H9 (cell line): Measurements from ENCODE around the gene TBC1D24. TPM values are rescaled to one million over a fixed set of nuclear protein-coding genes. Genes with fewer than 3 reads are reported as not detected.
A peak's percentile ranks its signal among the peaks of the same experiment; 100 is the strongest.

Experiments used
- DNase-seq: peaks from one replicate; pipeline ENCODE4 v3.0.0-alpha.2; 2017
- H2AFZ ChIP-seq: one replicate; pipeline ENCODE4 v1.6.1; 2013; ENCODE audit warnings: mild to moderate bottlenecking, low read length, control low read depth, moderate library complexity
- H2AK5ac ChIP-seq: 2 replicates; pipeline ENCODE4 v1.6.1; 2013; ENCODE audit warnings: low read length, control low read depth, mixed read lengths; ENCODE audit not compliant: insufficient read length
- H2BK120ac ChIP-seq: one replicate; pipeline ENCODE4 v1.6.1; 2013; ENCODE audit warnings: low read depth, mild to moderate bottlenecking, low read length, control low read depth, inconsistent platforms; ENCODE audit not compliant: poor library complexity, severe bottlenecking
- H2BK12ac ChIP-seq: 2 replicates; pipeline ENCODE4 v1.6.1; 2013; ENCODE audit warnings: low read length, control low read depth, mixed read lengths, low read depth; ENCODE audit not compliant: insufficient read length
- H2BK15ac ChIP-seq: 2 replicates; pipeline ENCODE4 v1.6.1; 2013; ENCODE audit warnings: low read depth, low read length, control low read depth
- H2BK20ac ChIP-seq: one replicate; pipeline ENCODE4 v1.6.1; 2013; ENCODE audit warnings: low read depth, mild to moderate bottlenecking, low read length, control low read depth, inconsistent platforms; ENCODE audit not compliant: poor library complexity, severe bottlenecking
- H2BK5ac ChIP-seq: 2 replicates; pipeline ENCODE4 v1.6.1; 2013; ENCODE audit warnings: low read length, control low read depth, mixed read lengths; ENCODE audit not compliant: insufficient read length
- H3K14ac ChIP-seq: 2 replicates; pipeline ENCODE4 v1.6.1; 2013; ENCODE audit warnings: low read length, control low read depth; ENCODE audit not compliant: insufficient read depth
- H3K18ac ChIP-seq: 2 replicates; pipeline ENCODE4 v1.6.1; 2013; ENCODE audit warnings: low read depth, mild to moderate bottlenecking, mixed read lengths, low read length, control low read depth; ENCODE audit not compliant: insufficient read length
- H3K23ac ChIP-seq: 2 replicates; pipeline ENCODE4 v1.6.1; 2013; ENCODE audit warnings: low read length, control low read depth, mixed read lengths, low read depth; ENCODE audit not compliant: insufficient read length
- H3K23me2 ChIP-seq: 2 replicates; pipeline ENCODE4 v1.6.1; 2013; ENCODE audit warnings: low read depth, mild to moderate bottlenecking, mixed read lengths, low read length, control low read depth; ENCODE audit not compliant: insufficient read length, poor library complexity, severe bottlenecking
- H3K27ac ChIP-seq: 2 replicates; pipeline ENCODE4 v1.5.1; 2013; ENCODE audit warnings: low read length, control low read depth, mixed read lengths, low read depth; ENCODE audit not compliant: insufficient read length
- H3K27me3 ChIP-seq: 2 replicates; pipeline ENCODE4 v1.6.1; 2013; ENCODE audit warnings: low read length, control low read depth, inconsistent platforms; ENCODE audit not compliant: insufficient read depth
- H3K4ac ChIP-seq: 2 replicates; pipeline ENCODE4 v1.6.1; 2013; ENCODE audit warnings: low read depth, mild to moderate bottlenecking, control low read depth, inconsistent platforms, low read length, moderate library complexity
- H3K4me1 ChIP-seq: 2 replicates; pipeline ENCODE4 v1.6.1; 2013; ENCODE audit warnings: low read length, control low read depth, inconsistent platforms; ENCODE audit not compliant: insufficient read depth
- H3K4me2 ChIP-seq: 2 replicates; pipeline ENCODE4 v1.6.1; 2013; ENCODE audit warnings: low read length, control low read depth, mixed read lengths; ENCODE audit not compliant: insufficient read length, insufficient read depth
- H3K56ac ChIP-seq: 2 replicates; pipeline ENCODE4 v1.6.1; 2013; ENCODE audit warnings: low read depth, mild to moderate bottlenecking, mixed read lengths, low read length, control low read depth; ENCODE audit not compliant: insufficient read length
- H3K79me1 ChIP-seq: 2 replicates; pipeline ENCODE4 v1.6.1; 2013; ENCODE audit warnings: low read depth, mild to moderate bottlenecking, moderate library complexity, low read length, control low read depth, inconsistent platforms; ENCODE audit not compliant: insufficient read depth, poor library complexity, severe bottlenecking
- H3K79me2 ChIP-seq: 2 replicates; pipeline ENCODE4 v1.6.1; 2013; ENCODE audit warnings: low read length, control low read depth, inconsistent platforms; ENCODE audit not compliant: insufficient read depth
- H3K9ac ChIP-seq: 2 replicates; pipeline ENCODE4 v1.6.1; 2013; ENCODE audit warnings: low read length, control low read depth, mixed read lengths; ENCODE audit not compliant: insufficient read length; ENCODE audit errors: extremely low read depth
- H3K9me3 ChIP-seq: one replicate; pipeline ENCODE4 v1.6.1; 2013; ENCODE audit warnings: low read depth, low read length, inconsistent platforms; ENCODE audit not compliant: control insufficient read depth
- H3T11ph ChIP-seq: one replicate; pipeline ENCODE4 v1.6.1; 2013; ENCODE audit warnings: mild to moderate bottlenecking, low read length, control low read depth, inconsistent platforms
- H4K20me1 ChIP-seq: one replicate; pipeline ENCODE4 v1.6.1; 2013; ENCODE audit not compliant: control insufficient read depth, insufficient read length, insufficient read depth
- H4K5ac ChIP-seq: 2 replicates; pipeline ENCODE4 v1.6.1; 2013; ENCODE audit warnings: low read depth, mild to moderate bottlenecking, mixed read lengths, low read length, control low read depth; ENCODE audit not compliant: insufficient read length
- H4K8ac ChIP-seq: replicated peaks from 2 replicates; pipeline ENCODE4 v1.6.1; 2013; ENCODE audit warnings: low read length, control low read depth, mixed read lengths, low read depth; ENCODE audit not compliant: insufficient read length
- H4K91ac ChIP-seq: 2 replicates; pipeline ENCODE4 v1.6.1; 2013; ENCODE audit warnings: low read depth, mild to moderate bottlenecking, moderate library complexity, mixed read lengths, low read length, control low read depth; ENCODE audit not compliant: insufficient read length
- H3K27ac Mint-ChIP-seq, 3 experiments: 2 replicates in 2 of 3; 3 replicates in 1 of 3; pipeline ENCODE4 v1.8.0; 2020 to 2021; ENCODE audit warnings: mixed read lengths in 3 of 3, mild to moderate bottlenecking in 1 of 3, moderate library complexity in 1 of 3
- H3K27me3 Mint-ChIP-seq: 2 replicates; pipeline ENCODE4 v1.8.0; 2021; ENCODE audit warnings: low read depth, mild to moderate bottlenecking, moderate library complexity, mixed read lengths
- H3K36me3 Mint-ChIP-seq, 3 experiments: 2 replicates in 2 of 3; 3 replicates in 1 of 3; pipeline ENCODE4 v1.8.0; 2020 to 2021; ENCODE audit warnings: low read depth in 3 of 3, mixed read lengths in 3 of 3; ENCODE audit not compliant: insufficient read depth in 1 of 3
- H3K4me1 Mint-ChIP-seq, 2 experiments: 2 replicates each; pipeline ENCODE4 v1.8.0; 2020; ENCODE audit warnings: mixed read lengths in 2 of 2
- H3K4me3 Mint-ChIP-seq, 2 experiments: 2 replicates in 1 of 2; 3 replicates in 1 of 2; pipeline ENCODE4 v1.8.0; 2020 to 2021; ENCODE audit warnings: mild to moderate bottlenecking in 2 of 2, mixed read lengths in 2 of 2, moderate library complexity in 1 of 2
- H3K9me3 Mint-ChIP-seq, 2 experiments: 2 replicates in 1 of 2; 3 replicates in 1 of 2; pipeline ENCODE4 v1.8.0; 2020; ENCODE audit warnings: mild to moderate bottlenecking in 2 of 2, mixed read lengths in 2 of 2, moderate library complexity in 1 of 2
- WGBS: extraction: QIAGEN DNeasy Blood & Tissue Kit; methylation state at CpG from one replicate; pipeline ENCODE4 v1.1.7; 2013; ENCODE audit warnings: missing lambda C conversion rate, low lambda C conversion rate, mixed read lengths; ENCODE audit not compliant: insufficient read length; ENCODE audit errors: extremely low coverage; 5-methylcytosine and 5-hydroxymethylcytosine counted together
- total RNA-seq: library from RNA; stranded (reverse); gene quantifications from 2 replicates; pipeline ENCODE4 v1.2.1, GENCODE V29; 2021
- TF ChIP-seq, protein P1 (sequence below): fragments of 200-600 bp; sonication (generic); conservative IDR thresholded peaks from 3 replicates; pipeline ENCODE4 v1.8.0; 2021; ENCODE audit warnings: antibody characterized with exemption, mild to moderate bottlenecking

TBC1D24 gene
- total RNA-seq, 1 experiment from 2014 or later = 19.0 TPM

DNA sequence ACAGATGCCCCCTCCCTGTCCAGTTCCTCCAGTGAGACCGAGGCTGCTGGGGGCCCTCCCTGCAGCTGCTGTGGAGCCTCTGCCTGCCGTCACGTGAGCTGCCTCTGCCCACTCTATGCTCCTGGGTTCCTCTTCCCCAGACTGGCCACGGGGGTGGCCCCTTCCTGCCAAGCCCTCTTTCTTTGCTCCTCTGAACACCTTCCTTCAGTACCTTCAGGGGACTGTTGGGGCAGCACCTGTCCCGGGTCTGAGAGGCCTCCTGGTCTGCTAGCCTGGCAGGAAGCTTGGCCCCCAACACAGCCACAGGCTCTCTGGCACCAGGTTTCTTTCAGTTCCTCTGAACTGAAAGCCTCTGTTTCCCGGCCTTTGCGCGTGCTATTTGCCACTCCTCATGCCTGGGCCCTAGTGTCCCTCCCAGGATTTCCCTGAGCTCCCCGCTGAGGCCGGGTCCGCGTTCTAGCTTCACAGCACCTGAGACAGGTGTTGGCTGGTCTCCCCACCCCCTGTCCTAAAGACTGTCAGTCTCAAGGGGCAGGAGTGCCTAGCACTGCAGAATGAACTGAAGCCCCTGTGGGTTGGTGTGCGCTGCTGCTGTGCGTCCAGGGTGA, 32.2 kb downstream of the TBC1D24 start:
- Histone ChIP-seq H2BK120ac (no peak overlapping the region), H2BK20ac (no peak overlapping the region), H3K9me3 (no peaks in the 10 kb centered on the region), H3T11ph (no peak overlapping the region), H3K79me2 (no peaks in the 10 kb centered on the region), H3K4me1 (no peaks in the 10 kb centered on the region; the same call in 1 of the 2 replicates), H4K20me1 (no peaks in the 10 kb centered on the region), H3K79me1 (no peaks in the 10 kb centered on the region), H3K18ac (no peak overlapping the region), H3K23me2 (no peaks in the 10 kb centered on the region), H2AFZ (no peak overlapping the region), H3K9ac (no peak overlapping the region), H2BK15ac (no peak overlapping the region), H3K27ac (no peak overlapping the region), H2AK5ac (no peak overlapping the region), H3K27me3 (no peaks in the 10 kb centered on the region), H4K5ac (no peak overlapping the region), H3K23ac (no peak overlapping the region), H4K91ac (no peak overlapping the region), H3K4me2 (no peak overlapping the region), H3K56ac (no peak overlapping the region), H2BK12ac (no peak overlapping the region), H4K8ac (no peak overlapping the region), H2BK5ac (no peak overlapping the region), H3K14ac (no peak overlapping the region), H3K4ac (no peak overlapping the region)
- H3K4me1 Mint-ChIP-seq = peaks cover 12 to 24% of the 10 kb centered on the region in 2 experiments
- DNase-seq = no peak
- TF ChIP-seq, protein P1, sequence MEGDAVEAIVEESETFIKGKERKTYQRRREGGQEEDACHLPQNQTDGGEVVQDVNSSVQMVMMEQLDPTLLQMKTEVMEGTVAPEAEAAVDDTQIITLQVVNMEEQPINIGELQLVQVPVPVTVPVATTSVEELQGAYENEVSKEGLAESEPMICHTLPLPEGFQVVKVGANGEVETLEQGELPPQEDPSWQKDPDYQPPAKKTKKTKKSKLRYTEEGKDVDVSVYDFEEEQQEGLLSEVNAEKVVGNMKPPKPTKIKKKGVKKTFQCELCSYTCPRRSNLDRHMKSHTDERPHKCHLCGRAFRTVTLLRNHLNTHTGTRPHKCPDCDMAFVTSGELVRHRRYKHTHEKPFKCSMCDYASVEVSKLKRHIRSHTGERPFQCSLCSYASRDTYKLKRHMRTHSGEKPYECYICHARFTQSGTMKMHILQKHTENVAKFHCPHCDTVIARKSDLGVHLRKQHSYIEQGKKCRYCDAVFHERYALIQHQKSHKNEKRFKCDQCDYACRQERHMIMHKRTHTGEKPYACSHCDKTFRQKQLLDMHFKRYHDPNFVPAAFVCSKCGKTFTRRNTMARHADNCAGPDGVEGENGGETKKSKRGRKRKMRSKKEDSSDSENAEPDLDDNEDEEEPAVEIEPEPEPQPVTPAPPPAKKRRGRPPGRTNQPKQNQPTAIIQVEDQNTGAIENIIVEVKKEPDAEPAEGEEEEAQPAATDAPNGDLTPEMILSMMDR = 0 out of 3 replicates have a peak, but pooled peaks have one; percentile 14
- H3K9me3 Mint-ChIP-seq = no peaks in the 10 kb centered on the region
- H3K4me3 Mint-ChIP-seq = no peak overlapping the region
- WGBS = no CpG with 5 or more reads among the region's 14 CpGs
- H3K36me3 Mint-ChIP-seq = no peaks in the 10 kb centered on the region
- H3K27me3 Mint-ChIP-seq = peaks cover 2% of the 10 kb centered on the region
- H3K27ac Mint-ChIP-seq = peak overlapping the region in 1 of 3 experiments; percentile 18; a peak in 1 of 7 replicates
